ENCODE results near the gene UTS2R. TPM values are rescaled to one million over a fixed set of nuclear protein-coding genes. Genes with fewer than 3 reads are reported as not detected.
"Not testable (repeated sequence)": the region's sequence is repeated elsewhere in the genome, so short reads cannot be mapped to it uniquely, and the experiment has no call there.

The UTS2R gene
- total RNA-seq, 1 donor from 2014 or later, result not detected

GRCh38 chr17:82372249-82373071, 895 bp downstream of the UTS2R start:
- Mint-ChIP-seq H3K36me3 (ENCODE audit: unreplicated experiment) (no peaks in the 10 kb centered on the region), H3K27me3 (ENCODE audit: unreplicated experiment) (peaks cover 33% of the 10 kb centered on the region), H3K9me3 (ENCODE audit: unreplicated experiment) (no peaks in the 10 kb centered on the region), H3K4me1 (ENCODE audit: unreplicated experiment) (peaks cover 11% of the 10 kb centered on the region), H3K27ac (ENCODE audit: unreplicated experiment) (no peak overlapping the region), H3K4me3 (ENCODE audit: unreplicated experiment) (no peak overlapping the region)
- TF ChIP-seq CTCF (IDR thresholded peaks at IDR 0.05), result no peak
- no peak for DNase-seq (ENCODE audit: extremely low spot score, unreplicated experiment)

- not testable (repeated sequence) for DNase-seq (ENCODE audit: extremely low spot score, unreplicated experiment); H3K36me3 Mint-ChIP-seq (ENCODE audit: unreplicated experiment); H3K9me3 Mint-ChIP-seq (ENCODE audit: unreplicated experiment); H3K4me3 Mint-ChIP-seq (ENCODE audit: unreplicated experiment); H3K27ac Mint-ChIP-seq (ENCODE audit: unreplicated experiment)
- peaks cover 11% of the 10 kb centered on the region for H3K4me1 Mint-ChIP-seq (ENCODE audit: unreplicated experiment)
- peaks cover 27% of the 10 kb centered on the region for H3K27me3 Mint-ChIP-seq (ENCODE audit: unreplicated experiment)
These were observed 1.5 kb downstream of the UTS2R start for GRCh38 chr17:82373072-82373452.

- Mint-ChIP-seq H3K27ac (ENCODE audit: unreplicated experiment) (no peak overlapping the region), H3K4me3 (ENCODE audit: unreplicated experiment) (no peak overlapping the region), H3K9me3 (ENCODE audit: unreplicated experiment) (no peaks in the 10 kb centered on the region), H3K36me3 (ENCODE audit: unreplicated experiment) (no peaks in the 10 kb centered on the region), H3K27me3 (ENCODE audit: unreplicated experiment) (peaks cover 28% of the 10 kb centered on the region), H3K4me1 (ENCODE audit: unreplicated experiment) (peaks cover 11% of the 10 kb centered on the region)
- TF ChIP-seq CTCF (IDR thresholded peaks at IDR 0.05), result no peak
- no peak for DNase-seq (ENCODE audit: extremely low spot score, unreplicated experiment)
These were observed 2.4 kb downstream of the UTS2R start for GRCh38 chr17:82373731-82374625.

GRCh38 chr17:82374626-82375331, 3.2 kb downstream of the UTS2R start:
- Mint-ChIP-seq H3K27me3 (ENCODE audit: unreplicated experiment) (peaks cover 25% of the 10 kb centered on the region), H3K36me3 (ENCODE audit: unreplicated experiment) (no peaks in the 10 kb centered on the region)
- no peak for DNase-seq (ENCODE audit: extremely low spot score, unreplicated experiment)

More at GRCh38 chr17:82374626-82375331, 3.2 kb downstream of the UTS2R start:
- H3K9me3 Mint-ChIP-seq (ENCODE audit: unreplicated experiment), result no peaks in the 10 kb centered on the region
- TF ChIP-seq CTCF (IDR thresholded peaks at IDR 0.05), result no peak
- no peak overlapping the region for H3K27ac Mint-ChIP-seq (ENCODE audit: unreplicated experiment)
- peaks cover 10% of the 10 kb centered on the region for H3K4me1 Mint-ChIP-seq (ENCODE audit: unreplicated experiment)
- H3K4me3 Mint-ChIP-seq (ENCODE audit: unreplicated experiment), result no peak overlapping the region

Measured in osteocyte (in vitro differentiated cells).